ENCODE measurements around the gene TMEM242. TPM values are rescaled to one million over a fixed set of nuclear protein-coding genes. Genes with fewer than 3 reads are reported as not detected.

The TMEM242 gene
- total and polyA plus RNA-seq, 10 of the 15 experiments (the other 5 are each of a cell fraction or from before 2014, with no cell fraction given): 2.8 to 9.8 (median 5.5) TPM

DNA sequence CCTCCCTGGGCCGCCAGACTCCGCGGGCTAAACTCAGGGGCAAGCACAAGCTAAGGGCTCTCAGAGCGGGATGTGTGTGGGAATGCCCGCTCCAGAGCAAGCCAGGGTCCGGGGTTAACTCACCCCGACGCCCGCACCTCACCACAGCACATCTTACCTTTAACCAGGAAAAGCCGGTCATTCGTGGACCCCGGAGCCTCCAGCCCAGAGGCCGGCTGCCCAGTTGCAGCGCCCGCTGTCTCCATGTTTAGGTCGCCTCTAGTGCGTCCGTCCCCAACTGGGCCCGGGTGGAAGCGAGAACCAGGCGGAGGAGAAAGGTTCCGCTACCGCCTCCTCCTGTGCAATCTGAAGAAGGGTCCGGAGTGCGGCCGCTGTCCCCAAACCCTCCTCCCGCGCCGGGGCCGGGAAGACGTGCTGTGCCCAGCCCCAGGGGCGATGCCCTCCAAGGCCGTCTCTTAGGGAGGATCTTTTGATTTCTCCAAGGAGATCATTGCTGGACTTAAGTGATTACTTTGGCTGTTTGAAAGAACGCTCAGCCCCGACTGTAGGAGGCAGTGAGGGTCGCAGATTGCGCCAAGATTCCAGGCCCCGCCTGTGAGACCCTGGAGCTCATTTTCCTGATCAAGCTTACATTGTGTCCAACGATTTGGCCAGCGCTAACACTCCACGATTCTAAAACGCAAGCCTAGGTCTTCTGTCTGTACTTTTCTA lies at the start of gene TMEM242 (continued):
- TF ChIP-seq, protein P1, sequence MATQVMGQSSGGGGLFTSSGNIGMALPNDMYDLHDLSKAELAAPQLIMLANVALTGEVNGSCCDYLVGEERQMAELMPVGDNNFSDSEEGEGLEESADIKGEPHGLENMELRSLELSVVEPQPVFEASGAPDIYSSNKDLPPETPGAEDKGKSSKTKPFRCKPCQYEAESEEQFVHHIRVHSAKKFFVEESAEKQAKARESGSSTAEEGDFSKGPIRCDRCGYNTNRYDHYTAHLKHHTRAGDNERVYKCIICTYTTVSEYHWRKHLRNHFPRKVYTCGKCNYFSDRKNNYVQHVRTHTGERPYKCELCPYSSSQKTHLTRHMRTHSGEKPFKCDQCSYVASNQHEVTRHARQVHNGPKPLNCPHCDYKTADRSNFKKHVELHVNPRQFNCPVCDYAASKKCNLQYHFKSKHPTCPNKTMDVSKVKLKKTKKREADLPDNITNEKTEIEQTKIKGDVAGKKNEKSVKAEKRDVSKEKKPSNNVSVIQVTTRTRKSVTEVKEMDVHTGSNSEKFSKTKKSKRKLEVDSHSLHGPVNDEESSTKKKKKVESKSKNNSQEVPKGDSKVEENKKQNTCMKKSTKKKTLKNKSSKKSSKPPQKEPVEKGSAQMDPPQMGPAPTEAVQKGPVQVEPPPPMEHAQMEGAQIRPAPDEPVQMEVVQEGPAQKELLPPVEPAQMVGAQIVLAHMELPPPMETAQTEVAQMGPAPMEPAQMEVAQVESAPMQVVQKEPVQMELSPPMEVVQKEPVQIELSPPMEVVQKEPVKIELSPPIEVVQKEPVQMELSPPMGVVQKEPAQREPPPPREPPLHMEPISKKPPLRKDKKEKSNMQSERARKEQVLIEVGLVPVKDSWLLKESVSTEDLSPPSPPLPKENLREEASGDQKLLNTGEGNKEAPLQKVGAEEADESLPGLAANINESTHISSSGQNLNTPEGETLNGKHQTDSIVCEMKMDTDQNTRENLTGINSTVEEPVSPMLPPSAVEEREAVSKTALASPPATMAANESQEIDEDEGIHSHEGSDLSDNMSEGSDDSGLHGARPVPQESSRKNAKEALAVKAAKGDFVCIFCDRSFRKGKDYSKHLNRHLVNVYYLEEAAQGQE (IDR thresholded peaks at IDR 0.05; ENCODE audit: low read depth, low read length): peak; percentile 59
- no peak for TF ChIP-seq HDGF (IDR thresholded peaks at IDR 0.05)
- TF ChIP-seq, protein P2, sequence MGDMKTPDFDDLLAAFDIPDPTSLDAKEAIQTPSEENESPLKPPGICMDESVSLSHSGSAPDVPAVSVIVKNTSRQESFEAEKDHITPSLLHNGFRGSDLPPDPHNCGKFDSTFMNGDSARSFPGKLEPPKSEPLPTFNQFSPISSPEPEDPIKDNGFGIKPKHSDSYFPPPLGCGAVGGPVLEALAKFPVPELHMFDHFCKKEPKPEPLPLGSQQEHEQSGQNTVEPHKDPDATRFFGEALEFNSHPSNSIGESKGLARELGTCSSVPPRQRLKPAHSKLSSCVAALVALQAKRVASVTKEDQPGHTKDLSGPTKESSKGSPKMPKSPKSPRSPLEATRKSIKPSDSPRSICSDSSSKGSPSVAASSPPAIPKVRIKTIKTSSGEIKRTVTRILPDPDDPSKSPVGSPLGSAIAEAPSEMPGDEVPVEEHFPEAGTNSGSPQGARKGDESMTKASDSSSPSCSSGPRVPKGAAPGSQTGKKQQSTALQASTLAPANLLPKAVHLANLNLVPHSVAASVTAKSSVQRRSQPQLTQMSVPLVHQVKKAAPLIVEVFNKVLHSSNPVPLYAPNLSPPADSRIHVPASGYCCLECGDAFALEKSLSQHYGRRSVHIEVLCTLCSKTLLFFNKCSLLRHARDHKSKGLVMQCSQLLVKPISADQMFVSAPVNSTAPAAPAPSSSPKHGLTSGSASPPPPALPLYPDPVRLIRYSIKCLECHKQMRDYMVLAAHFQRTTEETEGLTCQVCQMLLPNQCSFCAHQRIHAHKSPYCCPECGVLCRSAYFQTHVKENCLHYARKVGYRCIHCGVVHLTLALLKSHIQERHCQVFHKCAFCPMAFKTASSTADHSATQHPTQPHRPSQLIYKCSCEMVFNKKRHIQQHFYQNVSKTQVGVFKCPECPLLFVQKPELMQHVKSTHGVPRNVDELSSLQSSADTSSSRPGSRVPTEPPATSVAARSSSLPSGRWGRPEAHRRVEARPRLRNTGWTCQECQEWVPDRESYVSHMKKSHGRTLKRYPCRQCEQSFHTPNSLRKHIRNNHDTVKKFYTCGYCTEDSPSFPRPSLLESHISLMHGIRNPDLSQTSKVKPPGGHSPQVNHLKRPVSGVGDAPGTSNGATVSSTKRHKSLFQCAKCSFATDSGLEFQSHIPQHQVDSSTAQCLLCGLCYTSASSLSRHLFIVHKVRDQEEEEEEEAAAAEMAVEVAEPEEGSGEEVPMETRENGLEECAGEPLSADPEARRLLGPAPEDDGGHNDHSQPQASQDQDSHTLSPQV (IDR thresholded peaks at IDR 0.05): 0 out of 2 replicates have a peak, but pooled peaks have one; percentile 5
- TF ChIP-seq, protein P3, sequence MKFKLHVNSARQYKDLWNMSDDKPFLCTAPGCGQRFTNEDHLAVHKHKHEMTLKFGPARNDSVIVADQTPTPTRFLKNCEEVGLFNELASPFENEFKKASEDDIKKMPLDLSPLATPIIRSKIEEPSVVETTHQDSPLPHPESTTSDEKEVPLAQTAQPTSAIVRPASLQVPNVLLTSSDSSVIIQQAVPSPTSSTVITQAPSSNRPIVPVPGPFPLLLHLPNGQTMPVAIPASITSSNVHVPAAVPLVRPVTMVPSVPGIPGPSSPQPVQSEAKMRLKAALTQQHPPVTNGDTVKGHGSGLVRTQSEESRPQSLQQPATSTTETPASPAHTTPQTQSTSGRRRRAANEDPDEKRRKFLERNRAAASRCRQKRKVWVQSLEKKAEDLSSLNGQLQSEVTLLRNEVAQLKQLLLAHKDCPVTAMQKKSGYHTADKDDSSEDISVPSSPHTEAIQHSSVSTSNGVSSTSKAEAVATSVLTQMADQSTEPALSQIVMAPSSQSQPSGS (IDR thresholded peaks at IDR 0.05; ENCODE audit: low read length): peak; percentile 47; the same call in 1 of the 2 replicates
- peak; percentile 41 for TF ChIP-seq MEF2B (IDR thresholded peaks at IDR 0.05; ENCODE audit: partially characterized antibody, poor library complexity, severe bottlenecking)
- TF ChIP-seq TARDBP (IDR thresholded peaks at IDR 0.05; ENCODE audit: borderline replicate concordance): peak; percentile 80; the same call in 1 of the 2 replicates
- no peak for TF ChIP-seq ZNF217 (IDR thresholded peaks at IDR 0.05)
- no peak for TF ChIP-seq ZBED1 (IDR thresholded peaks at IDR 0.05; ENCODE audit: borderline replicate concordance)
- TF ChIP-seq YY1 (IDR thresholded peaks at IDR 0.05; ENCODE audit: low read depth, low read length): peak; percentile 98
- TF ChIP-seq SMAD1 (IDR thresholded peaks at IDR 0.05; ENCODE audit: low read depth, partially characterized antibody): no peak
- TF ChIP-seq KAT2A (conservative IDR thresholded peaks at IDR 0.05; ENCODE audit: control insufficient read depth, low read depth, low read length): no peak
- peak; percentile 97 for TF ChIP-seq CBX5 (IDR thresholded peaks at IDR 0.05; ENCODE audit: low read depth)
- peak; percentile 91 for TF ChIP-seq GABPA (IDR thresholded peaks at IDR 0.05; ENCODE audit: low read depth)
- peak; percentile 91 for TF ChIP-seq FOXK2 (IDR thresholded peaks at IDR 0.05)
- TF ChIP-seq, protein P4, sequence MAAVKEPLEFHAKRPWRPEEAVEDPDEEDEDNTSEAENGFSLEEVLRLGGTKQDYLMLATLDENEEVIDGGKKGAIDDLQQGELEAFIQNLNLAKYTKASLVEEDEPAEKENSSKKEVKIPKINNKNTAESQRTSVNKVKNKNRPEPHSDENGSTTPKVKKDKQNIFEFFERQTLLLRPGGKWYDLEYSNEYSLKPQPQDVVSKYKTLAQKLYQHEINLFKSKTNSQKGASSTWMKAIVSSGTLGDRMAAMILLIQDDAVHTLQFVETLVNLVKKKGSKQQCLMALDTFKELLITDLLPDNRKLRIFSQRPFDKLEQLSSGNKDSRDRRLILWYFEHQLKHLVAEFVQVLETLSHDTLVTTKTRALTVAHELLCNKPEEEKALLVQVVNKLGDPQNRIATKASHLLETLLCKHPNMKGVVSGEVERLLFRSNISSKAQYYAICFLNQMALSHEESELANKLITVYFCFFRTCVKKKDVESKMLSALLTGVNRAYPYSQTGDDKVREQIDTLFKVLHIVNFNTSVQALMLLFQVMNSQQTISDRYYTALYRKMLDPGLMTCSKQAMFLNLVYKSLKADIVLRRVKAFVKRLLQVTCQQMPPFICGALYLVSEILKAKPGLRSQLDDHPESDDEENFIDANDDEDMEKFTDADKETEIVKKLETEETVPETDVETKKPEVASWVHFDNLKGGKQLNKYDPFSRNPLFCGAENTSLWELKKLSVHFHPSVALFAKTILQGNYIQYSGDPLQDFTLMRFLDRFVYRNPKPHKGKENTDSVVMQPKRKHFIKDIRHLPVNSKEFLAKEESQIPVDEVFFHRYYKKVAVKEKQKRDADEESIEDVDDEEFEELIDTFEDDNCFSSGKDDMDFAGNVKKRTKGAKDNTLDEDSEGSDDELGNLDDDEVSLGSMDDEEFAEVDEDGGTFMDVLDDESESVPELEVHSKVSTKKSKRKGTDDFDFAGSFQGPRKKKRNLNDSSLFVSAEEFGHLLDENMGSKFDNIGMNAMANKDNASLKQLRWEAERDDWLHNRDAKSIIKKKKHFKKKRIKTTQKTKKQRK (IDR thresholded peaks at IDR 0.05; ENCODE audit: low read depth, low read length): no peak
- TF ChIP-seq, protein P5, sequence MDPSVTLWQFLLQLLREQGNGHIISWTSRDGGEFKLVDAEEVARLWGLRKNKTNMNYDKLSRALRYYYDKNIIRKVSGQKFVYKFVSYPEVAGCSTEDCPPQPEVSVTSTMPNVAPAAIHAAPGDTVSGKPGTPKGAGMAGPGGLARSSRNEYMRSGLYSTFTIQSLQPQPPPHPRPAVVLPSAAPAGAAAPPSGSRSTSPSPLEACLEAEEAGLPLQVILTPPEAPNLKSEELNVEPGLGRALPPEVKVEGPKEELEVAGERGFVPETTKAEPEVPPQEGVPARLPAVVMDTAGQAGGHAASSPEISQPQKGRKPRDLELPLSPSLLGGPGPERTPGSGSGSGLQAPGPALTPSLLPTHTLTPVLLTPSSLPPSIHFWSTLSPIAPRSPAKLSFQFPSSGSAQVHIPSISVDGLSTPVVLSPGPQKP (IDR thresholded peaks at IDR 0.05; ENCODE audit: low read depth, low read length): peak; percentile 55; the same call in 1 of the 2 replicates
